Large intestine (tissue), 12 donors: ENCODE results near the gene GYPA. TPM values are rescaled to one million over a fixed set of nuclear protein-coding genes. Genes with fewer than 3 reads are reported as not detected.
"Not testable (repeated sequence)": the region's sequence is repeated elsewhere in the genome, so short reads cannot be mapped to it uniquely, and the experiment has no call there.

Source experiments
- DNase-seq, 2 donors: peaks; one replicate each; pipeline versions ENCODE4 v3.0.0 to v3.0.0-alpha.2; 2013
- H3K27ac ChIP-seq: one replicate; pipeline ENCODE4 v1.5.1; 2013; ENCODE audit warnings: low read length
- H3K27me3 ChIP-seq: 2 replicates; pipeline ENCODE4 v1.6.1; 2013; ENCODE audit warnings: low read length; ENCODE audit not compliant: control insufficient read depth, insufficient read depth
- H3K36me3 ChIP-seq: 2 replicates; pipeline ENCODE4 v1.6.1; 2013; ENCODE audit warnings: low read length; ENCODE audit not compliant: control insufficient read depth, insufficient read depth
- H3K4me1 ChIP-seq: one replicate; pipeline ENCODE4 v1.6.1; 2013; ENCODE audit warnings: low read length; ENCODE audit not compliant: control insufficient read depth, insufficient read depth
- H3K4me3 ChIP-seq: one replicate; pipeline ENCODE4 v1.5.1; 2013; ENCODE audit warnings: low read length
- H3K9me3 ChIP-seq: one replicate; pipeline ENCODE4 v1.6.1; 2013; ENCODE audit warnings: mild to moderate bottlenecking, low read depth, low read length, moderate library complexity; ENCODE audit not compliant: control insufficient read depth
- WGBS: methylation state at CpG from one replicate; pipeline ENCODE4 v1.1.5; 2013; ENCODE audit warnings: low lambda C conversion rate; ENCODE audit not compliant: insufficient coverage; 5-methylcytosine and 5-hydroxymethylcytosine counted together
- long read RNA-seq, 11 donors: transcript quantifications; one replicate each; lab custom pipeline, GENCODE V29; 2026
- polyA plus RNA-seq: library from polyadenylated mRNA; unstranded; fragments of 120-200 nt; gene quantifications from one replicate; pipeline ENCODE4 v1.2.1, GENCODE V29; 2013

The GYPA gene
- polyA plus RNA-seq = 3.5 TPM
- long read RNA-seq, donor 1 = 0 reads
- long read RNA-seq, donor 2 = 0 reads
- long read RNA-seq, donor 3 = 0 reads
- long read RNA-seq, donor 4 = 0 reads
- long read RNA-seq, donor 5, partial matches to known transcripts = 0 of 2 reads
- long read RNA-seq, donor 5, other reads (novel, unspliced or antisense) = 0 of 2 reads
- long read RNA-seq, donor 6, partial matches to known transcripts = 0 of 1 reads
- long read RNA-seq, donor 6, other reads (novel, unspliced or antisense) = 0 of 1 reads
- long read RNA-seq, donor 7, partial matches to known transcripts = 0 of 4 reads
- long read RNA-seq, donor 7, other reads (novel, unspliced or antisense) = 0 of 4 reads
- long read RNA-seq, donor 8 = 0 reads
- long read RNA-seq, donor 9 = 0 reads
- long read RNA-seq, donor 10 = 0 reads
- long read RNA-seq, donor 11 = 0 reads

- DNase-seq, H3K9me3 ChIP-seq, H3K27me3 ChIP-seq, H3K4me1 ChIP-seq, H3K36me3 ChIP-seq, H3K27ac ChIP-seq, H3K4me3 ChIP-seq: not testable (repeated sequence)
- no CpG with 5 or more reads among the region's 4 CpGs for WGBS
Observed at GRCh38 chr4:144140594-144141295, at the start of gene GYPA. Gene GYPA (minus strand): TSS chr4:144140718. CDS start chr4:144140635, 83 bp downstream.

GRCh38 chr4:144190009-144190408 is 49.5 kb upstream of the GYPA start:
- Histone ChIP-seq H3K36me3 (no peaks in the 10 kb centered on the region), H3K27me3 (no peaks in the 10 kb centered on the region), H3K4me1 (no peaks in the 10 kb centered on the region), H3K27ac (no peak overlapping the region), H3K9me3 (no peaks in the 10 kb centered on the region), H3K4me3 (no peak overlapping the region)
- no peak for DNase-seq
- WGBS = no CpG with 5 or more reads among the region's 2 CpGs

GRCh38 chr4:144189121-144189520 is 48.6 kb upstream of the GYPA start:
- H3K4me1 ChIP-seq = no peaks in the 10 kb centered on the region
- H3K36me3 ChIP-seq = no peaks in the 10 kb centered on the region
- no peak overlapping the region for H3K27ac ChIP-seq
- DNase-seq = no peak
- no peak overlapping the region for H3K4me3 ChIP-seq
- no peaks in the 10 kb centered on the region for H3K9me3 ChIP-seq
- H3K27me3 ChIP-seq = no peaks in the 10 kb centered on the region
- no CpG with 5 or more reads among the region's 3 CpGs for WGBS

GRCh38 chr4:144185086-144185485 is 44.6 kb upstream of the GYPA start:
- no peak overlapping the region for H3K4me3 ChIP-seq
- no peaks in the 10 kb centered on the region for H3K36me3 ChIP-seq
- no peaks in the 10 kb centered on the region for H3K9me3 ChIP-seq
- no peaks in the 10 kb centered on the region for H3K4me1 ChIP-seq
- H3K27me3 ChIP-seq = no peaks in the 10 kb centered on the region
- no peak for DNase-seq
- H3K27ac ChIP-seq = no peak overlapping the region

DNA sequence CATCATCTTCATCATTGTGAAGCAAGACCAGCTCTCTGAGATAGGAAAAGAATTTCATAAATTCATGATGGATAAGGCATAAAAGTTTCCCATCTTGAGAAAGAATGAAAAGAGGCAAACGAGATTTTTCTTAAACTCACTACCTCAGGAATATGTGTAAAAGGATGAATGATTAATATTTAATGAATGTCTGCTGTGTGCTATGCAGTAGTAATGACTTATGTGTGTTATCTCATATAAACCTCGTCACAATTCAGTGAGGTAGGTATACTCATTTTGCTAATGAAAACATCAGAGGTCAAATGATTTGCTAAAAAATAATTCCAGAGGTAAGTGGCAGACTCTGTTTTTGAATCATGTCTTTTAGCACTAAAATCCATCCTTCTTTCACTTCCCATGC is 42.6 kb upstream of the GYPA start:
- Histone ChIP-seq H3K27me3 (no peaks in the 10 kb centered on the region), H3K36me3 (no peaks in the 10 kb centered on the region), H3K27ac (no peak overlapping the region), H3K4me1 (no peaks in the 10 kb centered on the region), H3K9me3 (no peaks in the 10 kb centered on the region), H3K4me3 (no peak overlapping the region)
- DNase-seq = no peak
- WGBS = no CpG with 5 or more reads among the region's 2 CpGs

DNA sequence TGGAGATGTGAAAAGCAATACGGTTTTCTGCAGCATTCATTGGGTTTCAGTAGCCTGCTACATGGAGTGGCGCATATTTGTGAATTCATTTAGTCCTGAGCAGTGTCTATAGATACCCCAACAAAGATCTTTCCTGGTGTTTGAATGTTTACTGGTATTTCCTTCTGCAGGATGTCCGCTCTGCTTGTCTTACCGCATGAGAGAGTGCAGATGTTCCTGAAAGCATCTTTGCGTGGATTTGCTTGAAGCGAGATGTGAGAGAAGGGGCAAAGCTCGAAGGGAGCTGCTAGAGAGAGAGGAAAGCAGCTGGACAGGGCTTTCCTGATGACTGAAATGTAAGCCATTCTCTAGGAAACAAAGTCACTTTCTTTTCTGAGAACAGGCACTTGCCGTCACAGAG is 40.9 kb upstream of the GYPA start:
- no peaks in the 10 kb centered on the region for H3K36me3 ChIP-seq
- H3K27me3 ChIP-seq = no peaks in the 10 kb centered on the region
- H3K4me3 ChIP-seq = no peak overlapping the region
- H3K4me1 ChIP-seq = no peaks in the 10 kb centered on the region
- no peak overlapping the region for H3K27ac ChIP-seq
- DNase-seq = no peak
- H3K9me3 ChIP-seq = no peaks in the 10 kb centered on the region
- 63% methylated on average over 4 of the region's 8 CpGs for WGBS

- H3K4me1 ChIP-seq = no peaks in the 10 kb centered on the region
- no peaks in the 10 kb centered on the region for H3K27me3 ChIP-seq
- no peak overlapping the region for H3K27ac ChIP-seq
- WGBS = 88% methylated on average over 1 of the region's 1 CpG
- DNase-seq = no peak
- H3K36me3 ChIP-seq = no peaks in the 10 kb centered on the region
- H3K4me3 ChIP-seq = no peak overlapping the region
- H3K9me3 ChIP-seq = no peaks in the 10 kb centered on the region
Observed at GRCh38 chr4:144179152-144179739, 38.7 kb upstream of the GYPA start.

DNA sequence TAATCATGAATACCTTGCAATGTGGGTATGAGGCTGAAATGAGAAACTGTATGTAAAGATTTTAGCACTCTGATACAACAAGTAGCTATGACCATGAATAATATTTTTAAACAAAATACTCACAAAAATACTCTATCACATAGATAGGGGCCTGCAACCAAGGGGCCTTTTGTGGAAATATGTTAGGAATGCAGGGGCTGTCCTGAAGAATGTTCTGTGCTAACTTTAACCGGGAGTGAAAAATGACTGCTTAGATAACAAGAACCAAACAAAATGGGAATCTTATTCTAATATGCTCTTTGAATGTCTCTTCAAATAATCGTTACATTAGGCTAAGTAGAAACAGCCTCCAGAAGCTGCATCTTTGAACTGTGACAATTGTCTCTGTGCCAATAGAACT is 37.9 kb upstream of the GYPA start:
- Histone ChIP-seq H3K4me3 (no peak overlapping the region), H3K27me3 (no peaks in the 10 kb centered on the region), H3K36me3 (no peaks in the 10 kb centered on the region), H3K9me3 (no peaks in the 10 kb centered on the region), H3K27ac (no peak overlapping the region), H3K4me1 (no peaks in the 10 kb centered on the region)
- WGBS = no CpG with 5 or more reads among the region's 2 CpGs
- DNase-seq = no peak

DNA sequence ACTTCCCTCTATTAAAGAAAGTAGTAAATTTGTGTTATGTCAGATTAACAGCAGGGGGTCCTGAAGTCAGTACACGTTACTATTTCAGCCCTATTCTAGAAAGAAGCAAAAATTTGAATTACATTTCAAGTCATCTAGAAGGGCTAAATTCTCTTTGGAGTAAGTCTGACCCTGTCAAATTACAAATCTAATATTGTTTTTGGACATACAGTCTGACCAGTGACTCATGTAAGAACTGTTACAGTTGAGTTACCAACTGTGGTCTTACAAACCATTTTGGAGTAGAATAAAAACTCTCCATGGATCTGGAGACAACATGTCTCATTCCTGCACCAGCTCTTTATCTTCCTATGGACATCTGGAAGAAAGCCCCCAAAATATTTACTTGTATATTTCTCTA is 36.0 kb upstream of the GYPA start:
- Histone ChIP-seq H3K9me3 (no peaks in the 10 kb centered on the region), H3K4me3 (no peak overlapping the region), H3K4me1 (no peaks in the 10 kb centered on the region), H3K27ac (no peak overlapping the region), H3K36me3 (no peaks in the 10 kb centered on the region), H3K27me3 (no peaks in the 10 kb centered on the region)
- 80% methylated on average over 1 of the region's 1 CpG for WGBS
- DNase-seq = no peak

- no peaks in the 10 kb centered on the region for H3K36me3 ChIP-seq
- no peak overlapping the region for H3K4me3 ChIP-seq
- peak; percentile 9 to 33 for DNase-seq
- no peak overlapping the region for H3K27ac ChIP-seq
- H3K9me3 ChIP-seq = no peaks in the 10 kb centered on the region
- H3K27me3 ChIP-seq = no peaks in the 10 kb centered on the region
- H3K4me1 ChIP-seq = no peaks in the 10 kb centered on the region
- WGBS = 0% methylated on average over 1 of the region's 5 CpGs
Observed at GRCh38 chr4:144174401-144175067, 34.0 kb upstream of the GYPA start.
